SK-N-SH (cell line): ENCODE measurements around the gene USH1C. TPM values are rescaled to one million over a fixed set of nuclear protein-coding genes. Genes with fewer than 3 reads are reported as not detected.

Experiments
- CTCF ChIA-PET: fragments of 300-600, 350-600 bp; formaldehyde crosslinking; extraction: SDS; loops from one replicate; lab custom pipeline; 2021; lab: Yijun Ruan, JAX
- POLR2A ChIA-PET: fragments of 350-600 bp; sonication (Branson Sonifier 250); formaldehyde crosslinking; extraction: SDS; loops from one replicate; lab custom pipeline; 2020; ENCODE audit warnings: antibody characterized with exemption, inconsistent platforms; lab: Yijun Ruan, JAX
- DNase-seq: peaks from one replicate; pipeline ENCODE4 v3.0.0; 2012
- H2AFZ ChIP-seq: fragments of 200-600 bp; sonication (generic); 2 replicates; pipeline ENCODE4 v1.8.1; 2016; ENCODE audit warnings: antibody characterized with exemption, mild to moderate bottlenecking, low read depth
- H3F3A ChIP-seq: fragments of 200-600 bp; sonication (generic); replicated peaks from 2 replicates; pipeline ENCODE3; 2016; ENCODE audit warnings: antibody characterized with exemption, mild to moderate bottlenecking; ENCODE audit not compliant: insufficient read depth
- H3K27ac ChIP-seq, 2 experiments: fragments of 200-500 bp in 1 of 2; fragments of 200-600 bp in 1 of 2; sonication (Bioruptor generic) in 1 of 2; sonication (generic), shearing (Covaris generic) in 1 of 2; 2 replicates each; pipeline versions ENCODE4 v1.5.1 to v1.6.1; 2014 to 2016; ENCODE audit warnings: low read depth in 2 of 2, inconsistent platforms in 1 of 2, low read length in 1 of 2, mild to moderate bottlenecking in 1 of 2, mixed read lengths in 1 of 2
- H3K27me3 ChIP-seq: fragments of 200-600 bp; sonication (generic), shearing (Covaris generic); 2 replicates; pipeline ENCODE4 v1.6.1; 2016; ENCODE audit warnings: mixed run types; ENCODE audit not compliant: insufficient read depth
- H3K36me3 ChIP-seq, 2 experiments: fragments of 200-500 bp in 1 of 2; fragments of 200-600 bp in 1 of 2; sonication (Bioruptor generic) in 1 of 2; sonication (generic) in 1 of 2; replicated peaks in 1 of 2; 2 replicates each; pipeline versions ENCODE3 to v1.5.1; 2014 to 2016; ENCODE audit warnings: low read length in 1 of 2, mild to moderate bottlenecking in 1 of 2; ENCODE audit not compliant: insufficient read depth in 2 of 2, control insufficient read depth in 1 of 2
- H3K4me1 ChIP-seq, 2 experiments: fragments of 200-500 bp in 1 of 2; fragments of 200-600 bp in 1 of 2; sonication (Bioruptor generic) in 1 of 2; sonication (generic), shearing (Covaris generic) in 1 of 2; 2 replicates each; pipeline versions ENCODE4 v1.5.1 to v1.6.1; 2014 to 2016; ENCODE audit warnings: low read depth in 1 of 2, low read length in 1 of 2, mixed run types in 1 of 2; ENCODE audit not compliant: insufficient read depth in 2 of 2, control insufficient read depth in 1 of 2
- H3K4me2 ChIP-seq: fragments of 200-600 bp; sonication (generic), shearing (Covaris generic); 2 replicates; pipeline ENCODE4 v1.6.1; 2017; ENCODE audit warnings: mixed run types
- H3K4me3 ChIP-seq, 2 experiments: fragments of 200-500 bp in 1 of 2; fragments of 200-600 bp in 1 of 2; sonication (Bioruptor generic) in 1 of 2; sonication (generic), shearing (Covaris generic) in 1 of 2; 2 replicates each; pipeline versions ENCODE4 v1.5.1 to v1.8.1; 2014 to 2016; ENCODE audit warnings: low read depth in 2 of 2, inconsistent platforms in 1 of 2, low read length in 1 of 2, mild to moderate bottlenecking in 1 of 2, mixed read lengths in 1 of 2, moderate library complexity in 1 of 2
- H3K79me2 ChIP-seq: fragments of 200-600 bp; sonication (generic); 2 replicates; pipeline ENCODE4 v1.8.1; 2017; ENCODE audit warnings: mild to moderate bottlenecking; ENCODE audit not compliant: insufficient read depth
- H3K9ac ChIP-seq: fragments of 200-600 bp; sonication (generic); 2 replicates; pipeline ENCODE4 v1.6.1; 2017; ENCODE audit warnings: mixed run types
- H3K9me2 ChIP-seq: fragments of 200-600 bp; sonication (generic); 2 replicates; pipeline ENCODE4 v1.6.1; 2017; ENCODE audit warnings: mixed run types
- H3K9me3 ChIP-seq: fragments of 200-600 bp; sonication (generic); 2 replicates; pipeline ENCODE4 v1.6.1; 2017; ENCODE audit warnings: mixed run types, mild to moderate bottlenecking, moderate library complexity
- H4K20me1 ChIP-seq: fragments of 200-600 bp; sonication (generic); 2 replicates; pipeline ENCODE4 v1.6.1; 2017; ENCODE audit warnings: mild to moderate bottlenecking, mixed run types; ENCODE audit not compliant: insufficient read depth
- CHD2 ChIP-seq: fragments of 150-350 bp; IDR thresholded peaks from 2 replicates; pipeline ENCODE4 v1.6.1; 2018; ENCODE audit warnings: low read length; ENCODE audit not compliant: partially characterized antibody
- CTCF ChIP-seq: fragments of 200-600 bp; sonication (generic); IDR thresholded peaks from 2 replicates; pipeline ENCODE4 v1.6.1; 2017; ENCODE audit warnings: antibody characterized with exemption, mild to moderate bottlenecking, moderate library complexity
- FOSL2 ChIP-seq: IDR thresholded peaks from 2 replicates; pipeline ENCODE4 v1.4.0; 2012; ENCODE audit warnings: low read depth, mild to moderate bottlenecking, moderate library complexity, borderline replicate concordance
- JUND ChIP-seq: IDR thresholded peaks from 2 replicates; pipeline ENCODE4 v1.4.0; 2012
- NFIC ChIP-seq: IDR thresholded peaks from 2 replicates; pipeline ENCODE4 v1.4.0; 2012; ENCODE audit warnings: borderline replicate concordance
- NRF1 ChIP-seq: IDR thresholded peaks from 2 replicates; pipeline ENCODE4 v1.6.1; 2012; ENCODE audit warnings: low read depth, mild to moderate bottlenecking, low read length
- RAD21 ChIP-seq: IDR thresholded peaks from 2 replicates; pipeline ENCODE4 v1.6.1; 2012; ENCODE audit warnings: mild to moderate bottlenecking, low read length
- REST ChIP-seq: IDR thresholded peaks from 2 replicates; pipeline ENCODE4 v1.6.1; 2012; ENCODE audit warnings: mild to moderate bottlenecking, low read depth, low read length, moderate library complexity
- RFX5 ChIP-seq: IDR thresholded peaks from 2 replicates; pipeline ENCODE4 v1.6.1; 2012; ENCODE audit warnings: mild to moderate bottlenecking, improper control_type of control experiment, low read length
- RXRA ChIP-seq: IDR thresholded peaks from 2 replicates; pipeline ENCODE4 v1.4.0; 2012; ENCODE audit warnings: low read depth, mild to moderate bottlenecking, borderline replicate concordance
- TAF1 ChIP-seq: IDR thresholded peaks from 2 replicates; pipeline ENCODE4 v1.6.1; 2012; ENCODE audit warnings: low read depth, mild to moderate bottlenecking, low read length, moderate library complexity, borderline replicate concordance
- USF1 ChIP-seq: IDR thresholded peaks from 2 replicates; pipeline ENCODE4 v1.4.0; 2012; ENCODE audit warnings: low read depth, borderline replicate concordance
- ZBTB33 ChIP-seq: IDR thresholded peaks from 2 replicates; pipeline ENCODE4 v1.4.0; 2012; ENCODE audit warnings: low read depth, borderline replicate concordance
- WGBS: methylation state at CpG from one replicate; pipeline ENCODE4 v1.1.6; 2017; ENCODE audit warnings: low lambda C conversion rate; 5-methylcytosine and 5-hydroxymethylcytosine counted together
- polyA plus RNA-seq, 3 experiments: library from polyadenylated mRNA; depleted of rRNA; stranded (reverse); fragments of >200 nt; gene quantifications; 2 replicates each; pipeline ENCODE4 v1.2.3, GENCODE V29; 2012

USH1C gene
- polyA plus RNA-seq, 1 of the 3 experiments (the other 2 are of a cell fraction): not detected

GRCh38 chr11:17521106-17521900 is 22.9 kb downstream of the USH1C start:
- H2AFZ ChIP-seq: no peak overlapping the region
- no peaks in the 10 kb centered on the region for H3F3A ChIP-seq
- CTCF ChIA-PET: interaction anchor here (28.1 to 45.6 kb wide), 3 partner anchors 3 to 135 kb away, joined by 499 to 1101 read pairs (median 499); partner anchors contain the start of gene KCNJ11
- POLR2A ChIA-PET: no interaction called here
- H3K9ac ChIP-seq: no peak overlapping the region
- H3K9me2 ChIP-seq: no peaks in the 10 kb centered on the region
- H3K9me3 ChIP-seq: no peaks in the 10 kb centered on the region
- H3K27ac ChIP-seq: no peak overlapping the region
- TF ChIP-seq USF1: no peak
- TF ChIP-seq REST: no peak
- no peak for TF ChIP-seq NFIC
- TF ChIP-seq RXRA: no peak
- no peak for TF ChIP-seq RAD21
- no peak for TF ChIP-seq TAF1
- no peak for TF ChIP-seq NRF1
- TF ChIP-seq JUND: no peak
- TF ChIP-seq FOSL2: no peak
- TF ChIP-seq CTCF: no peak
- no peak for TF ChIP-seq CHD2
- TF ChIP-seq ZBTB33: no peak
- no peak for TF ChIP-seq RFX5
- TF ChIP-seq, all 33 proteins: peak for 0
- H3K4me1 ChIP-seq: no peaks in the 10 kb centered on the region; a peak in 1 of 4 replicates
- no peaks in the 10 kb centered on the region for H3K79me2 ChIP-seq
- H4K20me1 ChIP-seq: no peaks in the 10 kb centered on the region
- no peak for DNase-seq
- H3K4me3 ChIP-seq: no peak overlapping the region
- H3K27me3 ChIP-seq: no peaks in the 10 kb centered on the region; the same call in 1 of the 2 replicates
- no peak overlapping the region for H3K4me2 ChIP-seq
- H3K36me3 ChIP-seq: no peaks in the 10 kb centered on the region
- 77% methylated on average over 10 of the region's 11 CpGs for WGBS
